Fibroblast of mammary gland (primary cell): Measurements from ENCODE around the gene TRAF3.
"Not testable (repeated sequence)": the region's sequence is repeated elsewhere in the genome, so short reads cannot be mapped to it uniquely, and the experiment has no call there.

Experiments used
- DNase-seq: peaks from one replicate; pipeline ENCODE4 v3.0.0-alpha.2; 2010; ENCODE audit warnings: low read depth
- H3K4me3 ChIP-seq: 2 replicates; pipeline ENCODE4 v1.5.1; 2011; ENCODE audit warnings: low read depth, mild to moderate bottlenecking, low read length, moderate library complexity; ENCODE audit not compliant: control insufficient read depth
- CTCF ChIP-seq: conservative IDR thresholded peaks from 2 replicates; pipeline ENCODE4 v1.5.1; 2011; ENCODE audit warnings: low read depth, low read length, inconsistent platforms; ENCODE audit not compliant: control insufficient read depth, insufficient read depth

Gene TRAF3

DNA sequence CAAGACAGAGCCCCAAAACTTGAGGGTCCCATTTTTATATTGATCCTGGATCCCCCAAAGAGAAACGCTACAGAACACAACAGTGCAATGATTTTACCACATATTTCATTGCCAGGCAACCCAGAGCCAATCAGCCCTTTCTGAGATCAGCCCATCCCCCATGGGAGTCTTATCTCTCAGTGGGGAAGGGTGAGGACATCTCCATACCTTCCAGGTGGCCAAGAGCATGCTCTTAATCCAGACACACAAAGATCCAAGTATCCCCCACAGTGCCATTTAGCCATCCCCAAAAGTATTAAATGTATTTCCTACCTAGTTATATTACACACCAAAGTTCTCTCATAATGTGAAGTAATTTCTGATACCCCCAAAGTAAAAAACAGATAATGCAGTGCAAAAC is 82.7 kb downstream of the TRAF3 start:
- DNase-seq: no peak
- no peak overlapping the region for H3K4me3 ChIP-seq
- no peak for TF ChIP-seq CTCF

DNA sequence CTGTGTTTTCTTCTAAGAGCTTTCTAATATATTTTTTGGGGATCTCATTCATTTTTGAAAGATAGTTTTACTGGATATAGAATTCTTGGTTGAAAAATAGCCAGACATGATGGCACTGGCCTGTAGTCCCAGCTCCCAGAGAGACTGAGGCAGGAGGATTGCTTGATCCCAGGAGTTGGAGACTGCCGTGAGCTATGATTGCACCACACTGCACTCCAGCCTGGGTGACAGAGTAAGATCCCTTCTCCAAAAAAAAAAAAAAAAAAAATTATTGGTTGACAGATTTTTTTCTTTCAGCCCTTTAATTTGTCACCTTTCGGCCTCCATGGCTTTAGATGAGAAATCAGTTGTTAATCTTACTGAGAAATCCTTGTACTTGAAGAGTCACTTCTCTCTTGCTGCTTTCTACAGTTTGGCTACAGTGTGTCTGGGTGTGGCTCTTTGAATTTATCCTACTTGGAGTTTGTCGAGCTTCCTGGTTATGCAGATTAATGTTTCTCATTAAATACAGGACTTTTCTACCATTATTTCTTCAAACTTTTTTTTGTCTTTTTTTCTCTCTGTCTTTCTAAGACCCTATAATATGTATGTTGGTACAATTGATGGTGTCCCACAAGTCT is 85.0 kb downstream of the TRAF3 start:
- no peak for DNase-seq
- H3K4me3 ChIP-seq: no peak overlapping the region
- no peak for TF ChIP-seq CTCF

DNA sequence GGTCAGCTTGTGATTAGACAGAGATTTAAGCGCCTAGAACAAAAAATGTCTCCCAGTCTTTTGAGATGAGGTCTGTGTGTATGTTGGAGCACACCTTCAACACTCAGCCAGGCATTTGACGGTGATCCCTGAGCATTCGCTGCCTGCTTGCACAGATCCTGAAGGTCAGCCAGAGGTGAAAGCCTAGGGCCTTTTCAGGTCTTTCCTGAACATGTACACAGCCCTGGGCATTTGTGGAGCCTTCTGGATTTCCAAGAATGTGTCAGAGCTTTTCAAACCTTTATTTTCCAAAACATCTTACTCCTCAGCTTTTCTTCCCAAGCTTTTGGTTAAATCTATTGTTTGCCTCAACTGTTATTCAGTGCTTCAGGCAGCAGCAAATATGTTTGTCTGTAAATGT is 86.1 kb downstream of the TRAF3 start:
- H3K4me3 ChIP-seq: no peak overlapping the region
- no peak for TF ChIP-seq CTCF
- DNase-seq: no peak

- not testable (repeated sequence) for H3K4me3 ChIP-seq, DNase-seq
These were observed 88.7 kb downstream of the TRAF3 start for GRCh38 chr14:102865916-102866315.

- no peak for TF ChIP-seq CTCF
- DNase-seq: no peak
- no peak overlapping the region for H3K4me3 ChIP-seq
These were observed 89.9 kb downstream of the TRAF3 start for GRCh38 chr14:102866982-102867761.

- TF ChIP-seq CTCF: no peak
- H3K4me3 ChIP-seq: no peak overlapping the region
- no peak for DNase-seq
These were observed 90.8 kb downstream of the TRAF3 start for GRCh38 chr14:102867826-102868580.
